ENCODE data around the gene FBXO7. TPM values are rescaled to one million over a fixed set of nuclear protein-coding genes. Genes with fewer than 3 reads are reported as not detected.

FBXO7 gene
- total and polyA plus RNA-seq, 2 experiments from 2014 or later, result 38.6 to 68.5 TPM

DNA sequence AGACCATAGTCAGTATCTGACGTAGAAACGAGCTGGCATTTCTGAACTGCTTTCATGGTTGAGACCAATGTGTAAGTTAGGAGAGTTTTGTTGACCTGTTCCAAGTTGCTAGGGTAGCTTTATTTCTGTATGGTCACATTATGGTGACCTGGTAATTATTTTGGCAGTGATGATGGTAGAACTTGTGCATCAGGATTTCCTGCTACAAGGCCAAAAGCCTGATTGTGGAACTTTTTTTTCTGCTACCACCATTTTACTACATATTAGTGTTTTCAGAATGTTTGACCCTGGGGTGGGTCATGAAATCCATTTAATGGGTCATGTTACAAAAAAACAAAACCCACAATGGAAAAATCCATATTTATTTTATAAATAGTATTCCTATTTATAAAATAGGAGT is 18.9 kb downstream of the FBXO7 start (continued):
- TF ChIP-seq, protein P1, sequence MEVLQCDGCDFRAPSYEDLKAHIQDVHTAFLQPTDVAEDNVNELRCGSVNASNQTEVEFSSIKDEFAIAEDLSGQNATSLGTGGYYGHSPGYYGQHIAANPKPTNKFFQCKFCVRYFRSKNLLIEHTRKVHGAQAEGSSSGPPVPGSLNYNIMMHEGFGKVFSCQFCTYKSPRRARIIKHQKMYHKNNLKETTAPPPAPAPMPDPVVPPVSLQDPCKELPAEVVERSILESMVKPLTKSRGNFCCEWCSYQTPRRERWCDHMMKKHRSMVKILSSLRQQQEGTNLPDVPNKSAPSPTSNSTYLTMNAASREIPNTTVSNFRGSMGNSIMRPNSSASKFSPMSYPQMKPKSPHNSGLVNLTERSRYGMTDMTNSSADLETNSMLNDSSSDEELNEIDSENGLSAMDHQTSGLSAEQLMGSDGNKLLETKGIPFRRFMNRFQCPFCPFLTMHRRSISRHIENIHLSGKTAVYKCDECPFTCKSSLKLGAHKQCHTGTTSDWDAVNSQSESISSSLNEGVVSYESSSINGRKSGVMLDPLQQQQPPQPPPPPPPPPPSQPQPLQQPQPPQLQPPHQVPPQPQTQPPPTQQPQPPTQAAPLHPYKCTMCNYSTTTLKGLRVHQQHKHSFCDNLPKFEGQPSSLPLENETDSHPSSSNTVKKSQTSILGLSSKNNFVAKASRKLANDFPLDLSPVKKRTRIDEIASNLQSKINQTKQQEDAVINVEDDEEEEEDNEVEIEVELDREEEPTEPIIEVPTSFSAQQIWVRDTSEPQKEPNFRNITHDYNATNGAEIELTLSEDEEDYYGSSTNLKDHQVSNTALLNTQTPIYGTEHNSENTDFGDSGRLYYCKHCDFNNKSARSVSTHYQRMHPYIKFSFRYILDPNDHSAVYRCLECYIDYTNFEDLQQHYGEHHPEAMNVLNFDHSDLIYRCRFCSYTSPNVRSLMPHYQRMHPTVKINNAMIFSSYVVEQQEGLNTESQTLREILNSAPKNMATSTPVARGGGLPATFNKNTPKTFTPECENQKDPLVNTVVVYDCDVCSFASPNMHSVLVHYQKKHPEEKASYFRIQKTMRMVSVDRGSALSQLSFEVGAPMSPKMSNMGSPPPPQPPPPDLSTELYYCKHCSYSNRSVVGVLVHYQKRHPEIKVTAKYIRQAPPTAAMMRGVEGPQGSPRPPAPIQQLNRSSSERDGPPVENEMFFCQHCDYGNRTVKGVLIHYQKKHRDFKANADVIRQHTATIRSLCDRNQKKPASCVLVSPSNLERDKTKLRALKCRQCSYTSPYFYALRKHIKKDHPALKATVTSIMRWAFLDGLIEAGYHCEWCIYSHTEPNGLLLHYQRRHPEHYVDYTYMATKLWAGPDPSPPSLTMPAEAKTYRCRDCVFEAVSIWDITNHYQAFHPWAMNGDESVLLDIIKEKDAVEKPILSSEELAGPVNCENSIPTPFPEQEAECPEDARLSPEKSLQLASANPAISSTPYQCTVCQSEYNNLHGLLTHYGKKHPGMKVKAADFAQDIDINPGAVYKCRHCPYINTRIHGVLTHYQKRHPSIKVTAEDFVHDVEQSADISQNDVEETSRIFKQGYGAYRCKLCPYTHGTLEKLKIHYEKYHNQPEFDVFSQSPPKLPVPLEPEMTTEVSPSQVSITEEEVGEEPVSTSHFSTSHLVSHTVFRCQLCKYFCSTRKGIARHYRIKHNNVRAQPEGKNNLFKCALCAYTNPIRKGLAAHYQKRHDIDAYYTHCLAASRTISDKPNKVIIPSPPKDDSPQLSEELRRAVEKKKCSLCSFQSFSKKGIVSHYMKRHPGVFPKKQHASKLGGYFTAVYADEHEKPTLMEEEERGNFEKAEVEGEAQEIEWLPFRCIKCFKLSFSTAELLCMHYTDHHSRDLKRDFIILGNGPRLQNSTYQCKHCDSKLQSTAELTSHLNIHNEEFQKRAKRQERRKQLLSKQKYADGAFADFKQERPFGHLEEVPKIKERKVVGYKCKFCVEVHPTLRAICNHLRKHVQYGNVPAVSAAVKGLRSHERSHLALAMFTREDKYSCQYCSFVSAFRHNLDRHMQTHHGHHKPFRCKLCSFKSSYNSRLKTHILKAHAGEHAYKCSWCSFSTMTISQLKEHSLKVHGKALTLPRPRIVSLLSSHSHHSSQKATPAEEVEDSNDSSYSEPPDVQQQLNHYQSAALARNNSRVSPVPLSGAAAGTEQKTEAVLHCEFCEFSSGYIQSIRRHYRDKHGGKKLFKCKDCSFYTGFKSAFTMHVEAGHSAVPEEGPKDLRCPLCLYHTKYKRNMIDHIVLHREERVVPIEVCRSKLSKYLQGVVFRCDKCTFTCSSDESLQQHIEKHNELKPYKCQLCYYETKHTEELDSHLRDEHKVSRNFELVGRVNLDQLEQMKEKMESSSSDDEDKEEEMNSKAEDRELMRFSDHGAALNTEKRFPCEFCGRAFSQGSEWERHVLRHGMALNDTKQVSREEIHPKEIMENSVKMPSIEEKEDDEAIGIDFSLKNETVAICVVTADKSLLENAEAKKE (CRISPR knock-in tag; IDR thresholded peaks at IDR 0.05), result no peak
- TF ChIP-seq NANOG (IDR thresholded peaks at IDR 0.05; ENCODE audit: borderline replicate concordance) (no peak), EZH2 (IDR thresholded peaks at IDR 0.05; ENCODE audit: low read depth, unreplicated experiment) (no peak), EZH2phosphoT487 (IDR thresholded peaks at IDR 0.05; ENCODE audit: unreplicated experiment) (no peak)

DNA sequence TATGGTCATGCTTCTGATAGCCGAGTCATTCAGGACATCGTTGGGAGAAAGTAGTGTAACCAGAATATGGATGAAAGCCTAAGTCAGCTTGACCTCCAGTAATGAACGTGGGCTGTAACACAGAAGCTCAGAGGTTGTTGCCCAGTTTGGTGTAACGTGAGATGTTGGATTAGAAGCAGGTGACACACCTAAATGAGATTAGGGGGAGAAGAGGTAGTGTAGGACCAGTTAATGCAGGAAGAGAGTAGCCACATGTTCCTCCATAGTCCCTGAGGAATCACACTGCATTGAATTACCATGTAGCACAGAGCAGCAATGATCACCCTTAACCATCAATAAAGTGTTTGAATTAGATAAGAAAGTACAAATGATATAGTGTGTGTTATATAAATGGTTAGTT is 20.4 kb downstream of the FBXO7 start:
- Mint-ChIP-seq H3K27ac (no peak overlapping the region), H3K4me1 (no peaks in the 10 kb centered on the region), H3K27me3 (ENCODE audit: insufficient read depth, low read depth, poor library complexity) (no peaks in the 10 kb centered on the region), H3K4me3 (no peak overlapping the region), H3K36me3 (ENCODE audit: low read depth) (peaks cover 51% of the 10 kb centered on the region), H3K9me3 (no peaks in the 10 kb centered on the region)
- no peaks in the 10 kb centered on the region for H3K4me1 ChIP-seq (ENCODE audit: insufficient read depth)
- H3K27me3 ChIP-seq (ENCODE audit: insufficient read depth), result no peaks in the 10 kb centered on the region
- ATAC-seq (no peak), DNase-seq (ENCODE audit: low spot score) (no peak)
- no peaks in the 10 kb centered on the region for H3K9me2 ChIP-seq (ENCODE audit: insufficient read depth)
- H3F3A ChIP-seq (replicated peaks; ENCODE audit: low read depth), result no peaks in the 10 kb centered on the region
- H3K36me3 ChIP-seq (ENCODE audit: insufficient read depth), result peaks cover 22% of the 10 kb centered on the region
- H3K79me2 ChIP-seq (replicated peaks; ENCODE audit: insufficient read depth), result no peaks in the 10 kb centered on the region
- no peak overlapping the region for H3K4me3 ChIP-seq
- no peak overlapping the region for H3K27ac ChIP-seq (ENCODE audit: low read depth)
- no peak overlapping the region for H2AFZ ChIP-seq
- H4K20me1 ChIP-seq (replicated peaks; ENCODE audit: insufficient read depth), result no peaks in the 10 kb centered on the region; the same call in 1 of the 2 replicates
- no peak overlapping the region for H3K4me2 ChIP-seq
- TF ChIP-seq ZNF114 (CRISPR knock-in tag; IDR thresholded peaks at IDR 0.05) (no peak), CTCF (conservative IDR thresholded peaks at IDR 0.05; ENCODE audit: low read depth in 2 of 2) (no peak), POLR2AphosphoS5 (IDR thresholded peaks at IDR 0.05; ENCODE audit: low read depth) (no peak), CREB1 (CRISPR knock-in tag; IDR thresholded peaks at IDR 0.05; ENCODE audit: low read depth) (no peak), NANOG (IDR thresholded peaks at IDR 0.05; ENCODE audit: borderline replicate concordance) (no peak)
- TF ChIP-seq, protein P2, sequence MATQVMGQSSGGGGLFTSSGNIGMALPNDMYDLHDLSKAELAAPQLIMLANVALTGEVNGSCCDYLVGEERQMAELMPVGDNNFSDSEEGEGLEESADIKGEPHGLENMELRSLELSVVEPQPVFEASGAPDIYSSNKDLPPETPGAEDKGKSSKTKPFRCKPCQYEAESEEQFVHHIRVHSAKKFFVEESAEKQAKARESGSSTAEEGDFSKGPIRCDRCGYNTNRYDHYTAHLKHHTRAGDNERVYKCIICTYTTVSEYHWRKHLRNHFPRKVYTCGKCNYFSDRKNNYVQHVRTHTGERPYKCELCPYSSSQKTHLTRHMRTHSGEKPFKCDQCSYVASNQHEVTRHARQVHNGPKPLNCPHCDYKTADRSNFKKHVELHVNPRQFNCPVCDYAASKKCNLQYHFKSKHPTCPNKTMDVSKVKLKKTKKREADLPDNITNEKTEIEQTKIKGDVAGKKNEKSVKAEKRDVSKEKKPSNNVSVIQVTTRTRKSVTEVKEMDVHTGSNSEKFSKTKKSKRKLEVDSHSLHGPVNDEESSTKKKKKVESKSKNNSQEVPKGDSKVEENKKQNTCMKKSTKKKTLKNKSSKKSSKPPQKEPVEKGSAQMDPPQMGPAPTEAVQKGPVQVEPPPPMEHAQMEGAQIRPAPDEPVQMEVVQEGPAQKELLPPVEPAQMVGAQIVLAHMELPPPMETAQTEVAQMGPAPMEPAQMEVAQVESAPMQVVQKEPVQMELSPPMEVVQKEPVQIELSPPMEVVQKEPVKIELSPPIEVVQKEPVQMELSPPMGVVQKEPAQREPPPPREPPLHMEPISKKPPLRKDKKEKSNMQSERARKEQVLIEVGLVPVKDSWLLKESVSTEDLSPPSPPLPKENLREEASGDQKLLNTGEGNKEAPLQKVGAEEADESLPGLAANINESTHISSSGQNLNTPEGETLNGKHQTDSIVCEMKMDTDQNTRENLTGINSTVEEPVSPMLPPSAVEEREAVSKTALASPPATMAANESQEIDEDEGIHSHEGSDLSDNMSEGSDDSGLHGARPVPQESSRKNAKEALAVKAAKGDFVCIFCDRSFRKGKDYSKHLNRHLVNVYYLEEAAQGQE (IDR thresholded peaks at IDR 0.05; ENCODE audit: unreplicated experiment), result no peak
